Adrenal gland (tissue), 12 donors: ENCODE results near the gene LRRC8E. TPM values are rescaled to one million over a fixed set of nuclear protein-coding genes. Genes with fewer than 3 reads are reported as not detected.

Source experiments
- DNase-seq, 7 donors: peaks; one replicate each; pipeline ENCODE4 v3.0.0-alpha.2; 2019 to 2020
- H3K27ac ChIP-seq, 5 donors: fragments of 200-600 bp; sonication (generic) in 4 of 5; 1 replicate in 3 of 5; 2 replicates in 2 of 5; pipeline versions ENCODE4 v1.5.1 to v1.8.0; 2016 to 2020; ENCODE audit warnings: mild to moderate bottlenecking in 1 of 5
- H3K27me3 ChIP-seq: fragments of 200-600 bp; 2 replicates; pipeline ENCODE4 v1.8.0; 2021
- H3K36me3 ChIP-seq, 2 donors: fragments of 200-600 bp; replicated peaks in 1 of 2; 1 replicate in 1 of 2; 2 replicates in 1 of 2; pipeline versions ENCODE4 v1.5.1 to v1.8.0; 2018 to 2022
- H3K4me1 ChIP-seq, 2 donors: fragments of 200-600 bp; replicated peaks in 1 of 2; 1 replicate in 1 of 2; 2 replicates in 1 of 2; pipeline versions ENCODE4 v1.5.1 to v1.8.0; 2018 to 2021
- H3K4me3 ChIP-seq, 4 donors: fragments of 200-600 bp; sonication (generic) in 3 of 4; one replicate each; pipeline ENCODE4 v1.5.1; 2016 to 2018
- H3K9me3 ChIP-seq, 3 donors: fragments of 200-600 bp; sonication (generic) in 1 of 3; replicated peaks in 1 of 3; 1 replicate in 2 of 3; 2 replicates in 1 of 3; pipeline versions ENCODE4 v1.5.1 to v1.8.0; 2016 to 2021
- POLR2A ChIP-seq, 2 donors: fragments of 450-650 bp; IDR thresholded peaks; one replicate each; pipeline ENCODE4 v1.6.1; 2017; ENCODE audit warnings: antibody characterized with exemption in 2 of 2, mild to moderate bottlenecking in 2 of 2, moderate library complexity in 1 of 2
- WGBS, 4 donors: extraction: QIAGEN DNeasy Blood & Tissue Kit in 2 of 4; methylation state at CpG; one replicate each; pipeline versions ENCODE4 v1.1.5 to v1.1.7; 2013 to 2017; 5-methylcytosine and 5-hydroxymethylcytosine counted together
- intact Hi-C, 2 donors: fragments of 100-400 bp; cut with DNase I; formaldehyde crosslinking; loops; one replicate each; pipeline versions ENCODE4 v1.14.1 to v1.15.0; 2022 to 2023
- polyA plus RNA-seq, 3 donors: library from polyadenylated mRNA; stranded (reverse); fragments of 200-250 nt in 2 of 3; fragments of 350-450 nt in 1 of 3; fragmentation: Illumina TruSeq in 1 of 3; extraction: RNeasy Lipid Tissue Mini Kit (QIAGEN cat#74804) in 1 of 3; gene quantifications; one replicate each; pipeline ENCODE4 v1.2.3, GENCODE V29; 2013 to 2014
- total RNA-seq, 9 donors: library from RNA; depleted of rRNA in 4 of 9; stranded (reverse); fragments of >200 nt in 4 of 9; fragments of 120-200 nt in 1 of 9; fragmentation: NEBNext Ultra II Directional in 1 of 9; extraction: Animal tissue kit (Norgen Biotek cat#: 25700) in 1 of 9; gene quantifications; one replicate each; pipeline versions ENCODE4 v1.1.0 to v1.2.4, GENCODE V29; 2013 to 2023
- TF ChIP-seq, protein P1 (sequence below), 6 experiments: fragments of 450-650 bp in 4 of 6; fragments of 200-600 bp in 2 of 6; sonication (generic) in 1 of 6; IDR thresholded peaks; 1 replicate in 5 of 6; 2 replicates in 1 of 6; pipeline versions ENCODE4 v1.5.1 to v1.8.0; 2016 to 2021; ENCODE audit warnings: antibody characterized with exemption in 6 of 6, mild to moderate bottlenecking in 2 of 6, moderate library complexity in 1 of 6
- donor health status: healthy with polysubstance abuse.
- donor health status: Bipolar disorder and iron deficiency.
- donor health status: DM: yes; HTN: yes; CAD: no.
- donor health status: DM: no; HTN: no; CAD: no.
- donor health status: DM: no; HTN: no; CAD: no.
- donor health status: DM: yes; HTN: yes; CAD: no.

LRRC8E gene
- total and polyA plus RNA-seq, 12 donors = 0.67 to 22.9 (median 11.2) TPM

GRCh38 chr19:7915250-7916102, 27.2 kb downstream of the LRRC8E start:
- peak in 2 of 7 donors; percentile 26 to 57 for DNase-seq
- Histone ChIP-seq H3K27me3 (peaks cover 25% of the 10 kb centered on the region), H3K9me3 (no peaks in the 10 kb centered on the region), H3K27ac (peak overlapping the region in 1 of 5 donors; percentile 68), H3K36me3 (peaks cover 0 to 26% of the 10 kb centered on the region in 2 donors), H3K4me1 (peaks cover 12 to 20% of the 10 kb centered on the region in 2 donors), H3K4me3 (no peak overlapping the region)
- WGBS, 4 donors = 44 to 50% (median 49%) methylated on average over 22 to 24 of the region's 24 CpGs
- no peak for TF ChIP-seq POLR2A (IDR thresholded peaks at IDR 0.05)
- TF ChIP-seq, protein P1, sequence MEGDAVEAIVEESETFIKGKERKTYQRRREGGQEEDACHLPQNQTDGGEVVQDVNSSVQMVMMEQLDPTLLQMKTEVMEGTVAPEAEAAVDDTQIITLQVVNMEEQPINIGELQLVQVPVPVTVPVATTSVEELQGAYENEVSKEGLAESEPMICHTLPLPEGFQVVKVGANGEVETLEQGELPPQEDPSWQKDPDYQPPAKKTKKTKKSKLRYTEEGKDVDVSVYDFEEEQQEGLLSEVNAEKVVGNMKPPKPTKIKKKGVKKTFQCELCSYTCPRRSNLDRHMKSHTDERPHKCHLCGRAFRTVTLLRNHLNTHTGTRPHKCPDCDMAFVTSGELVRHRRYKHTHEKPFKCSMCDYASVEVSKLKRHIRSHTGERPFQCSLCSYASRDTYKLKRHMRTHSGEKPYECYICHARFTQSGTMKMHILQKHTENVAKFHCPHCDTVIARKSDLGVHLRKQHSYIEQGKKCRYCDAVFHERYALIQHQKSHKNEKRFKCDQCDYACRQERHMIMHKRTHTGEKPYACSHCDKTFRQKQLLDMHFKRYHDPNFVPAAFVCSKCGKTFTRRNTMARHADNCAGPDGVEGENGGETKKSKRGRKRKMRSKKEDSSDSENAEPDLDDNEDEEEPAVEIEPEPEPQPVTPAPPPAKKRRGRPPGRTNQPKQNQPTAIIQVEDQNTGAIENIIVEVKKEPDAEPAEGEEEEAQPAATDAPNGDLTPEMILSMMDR (IDR thresholded peaks at IDR 0.05) = no peak
- intact Hi-C loops = no loop called here

GRCh38 chr19:7916103-7916954, 28.0 kb downstream of the LRRC8E start:
- intact Hi-C loops = no loop called here
- Histone ChIP-seq H3K36me3 (peaks cover 0 to 18% of the 10 kb centered on the region in 2 donors), H3K9me3 (no peaks in the 10 kb centered on the region), H3K27me3 (peaks cover 25% of the 10 kb centered on the region), H3K4me1 (peaks cover 16 to 25% of the 10 kb centered on the region in 2 donors), H3K27ac (peak overlapping the region in 1 of 5 donors; percentile 68), H3K4me3 (peak overlapping the region in 1 of 4 donors; percentile 31)
- TF ChIP-seq, protein P1 (IDR thresholded peaks at IDR 0.05) = no peak
- peak in 1 of 2 donors; percentile 6 for TF ChIP-seq POLR2A (IDR thresholded peaks at IDR 0.05)
- DNase-seq = peak in 2 of 7 donors; percentile 32 to 62
- 1 to 4% (median 3%) methylated on average over 4 to 104 of the region's 104 CpGs for WGBS, 4 donors

GRCh38 chr19:7916955-7917266, 28.6 kb downstream of the LRRC8E start:
- Histone ChIP-seq H3K27me3 (peaks cover 25% of the 10 kb centered on the region), H3K36me3 (peaks cover 0 to 13% of the 10 kb centered on the region in 2 donors), H3K4me1 (peaks cover 21 to 31% of the 10 kb centered on the region in 2 donors), H3K27ac (peak overlapping the region in 1 of 5 donors; percentile 68), H3K4me3 (peak overlapping the region in 1 of 4 donors; percentile 32), H3K9me3 (no peaks in the 10 kb centered on the region)
- DNase-seq = peak in 1 of 7 donors; percentile 20
- no peak for TF ChIP-seq POLR2A (IDR thresholded peaks at IDR 0.05)
- TF ChIP-seq, protein P1 (IDR thresholded peaks at IDR 0.05) = no peak
- intact Hi-C loops = no loop called here
- whole genome bisulfite sequencing, 4 donors = 6 to 40% (median 18%) methylated on average over 3 to 12 of the region's 12 CpGs
